ENCODE results near the gene SPTBN4.
A peak's percentile ranks its signal among the peaks of the same experiment; 100 is the strongest.

Gene SPTBN4

GRCh38 chr19:40442328-40443130 lies 24.3 kb upstream of the SPTBN4 start (continued):
- TF ChIP-seq ZBTB11 (tag by site-specific recombination; conservative IDR thresholded peaks at IDR 0.05; ENCODE audit: low read depth) = no peak
- TF ChIP-seq ZIC2 (tag by site-specific recombination; IDR thresholded peaks at IDR 0.05) = no peak
- TF ChIP-seq ZBTB1 (tag by site-specific recombination; IDR thresholded peaks at IDR 0.05) = no peak
- TF ChIP-seq ZNF48 (tag by site-specific recombination; IDR thresholded peaks at IDR 0.05) = no peak
- peak; percentile 49; the same call in 1 of the 2 replicates for TF ChIP-seq ZNF335 (tag by site-specific recombination; conservative IDR thresholded peaks at IDR 0.05)
- TF ChIP-seq ZBTB20 (tag by site-specific recombination; IDR thresholded peaks at IDR 0.05) = peak; percentile 98
- no peak for TF ChIP-seq BCL6B (tag by site-specific recombination; IDR thresholded peaks at IDR 0.05)
- no peak for TF ChIP-seq ZNF580 (tag by site-specific recombination; IDR thresholded peaks at IDR 0.05)
- TF ChIP-seq HOXA7 (CRISPR knock-in tag; IDR thresholded peaks at IDR 0.05; ENCODE audit: borderline replicate concordance) = no peak
- TF ChIP-seq ZNF585B (tag by site-specific recombination; IDR thresholded peaks at IDR 0.05) = no peak
- no peak for TF ChIP-seq ZNF280C (tag by site-specific recombination; IDR thresholded peaks at IDR 0.05)
- no peak for TF ChIP-seq ZNF292 (tag by site-specific recombination; IDR thresholded peaks at IDR 0.05; ENCODE audit: borderline replicate concordance, low read depth)
- peak; percentile 55; the same call in 1 of the 2 replicates for TF ChIP-seq ZFP37 (tag by site-specific recombination; IDR thresholded peaks at IDR 0.05)
- TF ChIP-seq GFI1B (tag by site-specific recombination; IDR thresholded peaks at IDR 0.05) = peak; percentile 72
- 0 out of 2 replicates have a peak, but pooled peaks have one; percentile 40 for TF ChIP-seq ZBTB48 (tag by site-specific recombination; IDR thresholded peaks at IDR 0.05)
- TF ChIP-seq ZBTB8A (tag by site-specific recombination; IDR thresholded peaks at IDR 0.05) = no peak
- TF ChIP-seq FEZF1 (tag by site-specific recombination; IDR thresholded peaks at IDR 0.05) = no peak
- no peak for TF ChIP-seq ZNF768 (tag by site-specific recombination; IDR thresholded peaks at IDR 0.05)
- no peak for TF ChIP-seq ZNF114 (tag by site-specific recombination; IDR thresholded peaks at IDR 0.05)
- TF ChIP-seq ZNF324 (tag by site-specific recombination; IDR thresholded peaks at IDR 0.05) = no peak
- TF ChIP-seq MZF1 (tag by site-specific recombination; IDR thresholded peaks at IDR 0.05; ENCODE audit: borderline replicate concordance) = peak; percentile 90
- no peak for TF ChIP-seq TCF7L2 (IDR thresholded peaks at IDR 0.05; ENCODE audit: borderline replicate concordance, low read depth, low read length)
- no peak for TF ChIP-seq ZNF426 (tag by site-specific recombination; IDR thresholded peaks at IDR 0.05)
- peak; percentile 86 for TF ChIP-seq ZNF660 (tag by site-specific recombination; IDR thresholded peaks at IDR 0.05)
- peak; percentile 100 for TF ChIP-seq ZNF664 (tag by site-specific recombination; IDR thresholded peaks at IDR 0.05)
- no peak for TF ChIP-seq ZNF354C (tag by site-specific recombination; IDR thresholded peaks at IDR 0.05; ENCODE audit: borderline replicate concordance, low read depth)
- no peak for TF ChIP-seq ZNF530 (tag by site-specific recombination; IDR thresholded peaks at IDR 0.05; ENCODE audit: low read depth)
- TF ChIP-seq SETDB1 (IDR thresholded peaks at IDR 0.05; ENCODE audit: insufficient read length, low read length) = no peak
- TF ChIP-seq ZNF626 (tag by site-specific recombination; IDR thresholded peaks at IDR 0.05) = no peak
- TF ChIP-seq KLF8 (tag by site-specific recombination; IDR thresholded peaks at IDR 0.05) = no peak
- no peak for TF ChIP-seq ZNF629 (tag by site-specific recombination; IDR thresholded peaks at IDR 0.05)
- no peak for TF ChIP-seq ELK4 (IDR thresholded peaks at IDR 0.05; ENCODE audit: borderline replicate concordance, low read depth, low read length)

Measured in HEK293 (cell line).